Esophagus squamous epithelium (tissue), 5 donors: ENCODE results near the gene ARFGEF3. TPM values are rescaled to one million over a fixed set of nuclear protein-coding genes. Genes with fewer than 3 reads are reported as not detected.

Source experiments
- DNase-seq: peaks from one replicate; lab custom pipeline; 2025; lab: John Stamatoyannopoulos, UW
- H3K27ac ChIP-seq, 4 donors: fragments of 200-600 bp; sonication (generic); one replicate each; pipeline ENCODE4 v1.5.1; 2016 to 2019; ENCODE audit warnings: mild to moderate bottlenecking in 1 of 4
- H3K27me3 ChIP-seq, 4 donors: fragments of 200-600 bp; sonication (generic); 1 replicate in 3 of 4; 2 replicates in 1 of 4; pipeline versions ENCODE4 v1.5.1 to v1.6.0; 2017 to 2021; ENCODE audit warnings: antibody characterized with exemption in 1 of 4
- H3K36me3 ChIP-seq, 3 donors: fragments of 200-600 bp; sonication (generic); one replicate each; pipeline ENCODE4 v1.5.1; 2016 to 2019
- H3K4me1 ChIP-seq, 3 donors: fragments of 200-600 bp; sonication (generic); one replicate each; pipeline ENCODE4 v1.5.1; 2017 to 2019
- H3K4me3 ChIP-seq, 4 donors: fragments of 200-600 bp; sonication (generic); 1 replicate in 3 of 4; 2 replicates in 1 of 4; pipeline ENCODE4 v1.5.1; 2016 to 2019; ENCODE audit warnings: mild to moderate bottlenecking in 2 of 4, moderate library complexity in 1 of 4
- H3K9me3 ChIP-seq, 3 donors: fragments of 200-600 bp; sonication (generic); one replicate each; pipeline ENCODE4 v1.5.1; 2016 to 2019
- CTCF ChIP-seq, 6 experiments: fragments of 450-650 bp in 4 of 6; fragments of 200-600 bp in 2 of 6; sonication (generic) in 2 of 6; IDR thresholded peaks; one replicate each; pipeline ENCODE4 v1.5.1; 2016 to 2019; ENCODE audit warnings: antibody characterized with exemption in 6 of 6, mild to moderate bottlenecking in 4 of 6, moderate library complexity in 4 of 6
- POLR2A ChIP-seq, 4 donors: fragments of 450-650 bp; IDR thresholded peaks; one replicate each; pipeline ENCODE4 v1.6.1; 2017; ENCODE audit warnings: antibody characterized with exemption in 4 of 4, mild to moderate bottlenecking in 4 of 4, moderate library complexity in 3 of 4
- WGBS, 2 donors: methylation state at CpG; one replicate each; pipeline ENCODE4 v1.1.5; 2018; 5-methylcytosine and 5-hydroxymethylcytosine counted together
- intact Hi-C: fragments of 100-400 bp; cut with DNase I; formaldehyde crosslinking; loops from one replicate; pipeline ENCODE4 v1.15.0; 2022
- total RNA-seq, 4 donors: library from RNA; depleted of rRNA; stranded (reverse); fragments of >200 nt; gene quantifications; one replicate each; pipeline ENCODE4 v1.1.0, GENCODE V29; 2016
- donor health status: DM: yes; HTN: yes; CAD: no.

The ARFGEF3 gene
- total RNA-seq = 1 to 10 TPM in 2 of 4 donors, under 1 TPM in 2; 0.92 to 1.0 (median 0.99) TPM

- H3K4me3 ChIP-seq = peak within 1 kb of the TSS; percentile 37 to 76 (median 52)
- H3K4me1 ChIP-seq = peaks cover 7 to 20% (median 10%) of the 10 kb centered on the region in 3 donors
- no peak for TF ChIP-seq CTCF (IDR thresholded peaks at IDR 0.05)
- peak in 1 of 4 donors; percentile 28 for TF ChIP-seq POLR2A (IDR thresholded peaks at IDR 0.05)
- H3K36me3 ChIP-seq = no peaks in the 10 kb centered on the region
- 0 to 1% methylated on average over 14 to 25 of the region's 93 CpGs for WGBS, 2 donors
- no peaks in the 10 kb centered on the region for H3K9me3 ChIP-seq
- H3K27ac ChIP-seq = peak within 1 kb of the TSS in 3 of 4 donors; percentile 40 to 61 (median 54)
- intact Hi-C loops = no loop called here
- DNase-seq = no peak
- peaks cover 0 to 88% (median 8%) of the 10 kb centered on the region in 4 donors for H3K27me3 ChIP-seq
These were observed at the start of gene ARFGEF3 for GRCh38 chr6:138161338-138162110. TSS of gene ARFGEF3 (plus strand) at chr6:138161939. CDS start at chr6:138162087, 148 bp downstream.

- no peak overlapping the region for H3K27ac ChIP-seq
- intact Hi-C loops = loop anchor here (10.0 kb wide), 3 partner anchors 171 to 651 kb away; partner anchors contain the start of gene HEBP2
- H3K36me3 ChIP-seq = no peaks in the 10 kb centered on the region
- H3K4me1 ChIP-seq = peaks cover 0 to 16% (median 0%) of the 10 kb centered on the region in 3 donors
- no peak for DNase-seq
- no peak overlapping the region for H3K4me3 ChIP-seq
- H3K9me3 ChIP-seq = no peaks in the 10 kb centered on the region
- TF ChIP-seq CTCF (IDR thresholded peaks at IDR 0.05) (no peak), POLR2A (IDR thresholded peaks at IDR 0.05) (no peak)
- H3K27me3 ChIP-seq = peaks cover 0 to 9% (median 0%) of the 10 kb centered on the region in 4 donors
- WGBS, 2 donors = 50 to 86% methylated on average over 3 of the region's 3 CpGs
These were observed 48.0 kb upstream of the ARFGEF3 start for GRCh38 chr6:138113588-138114210.

GRCh38 chr6:138115201-138115600 is 46.5 kb upstream of the ARFGEF3 start:
- TF ChIP-seq POLR2A (IDR thresholded peaks at IDR 0.05) = no peak
- no peak for TF ChIP-seq CTCF (IDR thresholded peaks at IDR 0.05)
- Histone ChIP-seq H3K4me1 (peaks cover 0 to 8% (median 0%) of the 10 kb centered on the region in 3 donors), H3K27ac (no peak overlapping the region), H3K4me3 (no peak overlapping the region), H3K27me3 (peaks cover 0 to 9% (median 0%) of the 10 kb centered on the region in 4 donors), H3K9me3 (no peaks in the 10 kb centered on the region), H3K36me3 (no peaks in the 10 kb centered on the region)
- intact Hi-C loops = loop anchor here (10.0 kb wide), 3 partner anchors 170 to 650 kb away; partner anchors contain the start of gene HEBP2
- no peak for DNase-seq
- WGBS, 2 donors = 32 to 61% methylated on average over 7 of the region's 7 CpGs

GRCh38 chr6:138115877-138116660 is 45.7 kb upstream of the ARFGEF3 start:
- H3K36me3 ChIP-seq = no peaks in the 10 kb centered on the region
- no peak for DNase-seq
- intact Hi-C loops = loop anchor here (10.0 kb wide), 3 partner anchors 169 to 649 kb away; partner anchors contain the start of gene HEBP2
- TF ChIP-seq POLR2A (IDR thresholded peaks at IDR 0.05) (no peak), CTCF (IDR thresholded peaks at IDR 0.05) (peak; percentile 61 to 85 (median 78))
- H3K4me1 ChIP-seq = peaks cover 0 to 8% (median 0%) of the 10 kb centered on the region in 3 donors
- no peak overlapping the region for H3K4me3 ChIP-seq
- no peaks in the 10 kb centered on the region for H3K9me3 ChIP-seq
- H3K27ac ChIP-seq = no peak overlapping the region
- WGBS, 2 donors = 16 to 19% methylated on average over 13 of the region's 13 CpGs
- peaks cover 0 to 9% (median 0%) of the 10 kb centered on the region in 4 donors for H3K27me3 ChIP-seq
